GM23248 (cell line): Measurements from ENCODE around the gene PWWP2A. TPM values are rescaled to one million over a fixed set of nuclear protein-coding genes. Genes with fewer than 3 reads are reported as not detected.

ENCODE experiments used
- DNase-seq: peaks from one replicate; pipeline ENCODE4 v3.0.0-alpha.2; 2015
- H2AFZ ChIP-seq: fragments of 200-600 bp; sonication (generic); 2 replicates; pipeline ENCODE4 v1.6.1; 2016; ENCODE audit warnings: antibody characterized with exemption
- H3F3A ChIP-seq: fragments of 200-600 bp; sonication (generic); 2 replicates; pipeline ENCODE4 v1.6.1; 2016; ENCODE audit warnings: mild to moderate bottlenecking, antibody characterized with exemption, mixed run types; ENCODE audit not compliant: insufficient read depth
- H3K27ac ChIP-seq: fragments of 200-600 bp; sonication (generic); 2 replicates; pipeline ENCODE4 v1.5.1; 2016; ENCODE audit warnings: mild to moderate bottlenecking
- H3K27me3 ChIP-seq: fragments of 200-600 bp; sonication (generic); replicated peaks from 2 replicates; pipeline ENCODE4 v1.6.1; 2016; ENCODE audit warnings: mild to moderate bottlenecking; ENCODE audit not compliant: insufficient read depth
- H3K36me3 ChIP-seq: fragments of 200-600 bp; sonication (generic); 2 replicates; pipeline ENCODE4 v1.6.1; 2016; ENCODE audit warnings: low read depth, mild to moderate bottlenecking
- H3K4me1 ChIP-seq: fragments of 200-600 bp; sonication (generic); 2 replicates; pipeline ENCODE4 v1.6.1; 2016; ENCODE audit warnings: mild to moderate bottlenecking; ENCODE audit not compliant: insufficient read depth
- H3K4me2 ChIP-seq: fragments of 200-600 bp; sonication (generic); one replicate; pipeline ENCODE4 v1.6.1; 2016; ENCODE audit warnings: mild to moderate bottlenecking; ENCODE audit not compliant: unreplicated experiment
- H3K4me3 ChIP-seq: fragments of 200-600 bp; sonication (generic); 2 replicates; pipeline ENCODE4 v1.5.1; 2016; ENCODE audit warnings: mild to moderate bottlenecking
- H3K79me2 ChIP-seq: fragments of 200-600 bp; sonication (generic); 2 replicates; pipeline ENCODE4 v1.6.1; 2016; ENCODE audit warnings: mild to moderate bottlenecking; ENCODE audit not compliant: insufficient read depth
- H3K9ac ChIP-seq: fragments of 200-600 bp; sonication (generic); 2 replicates; pipeline ENCODE4 v1.6.1; 2016; ENCODE audit warnings: mild to moderate bottlenecking
- H3K9me2 ChIP-seq: fragments of 200-600 bp; sonication (generic); 2 replicates; pipeline ENCODE4 v1.6.1; 2016; ENCODE audit warnings: mixed run types, mild to moderate bottlenecking, moderate library complexity; ENCODE audit not compliant: insufficient read depth
- H3K9me3 ChIP-seq: fragments of 200-600 bp; sonication (generic); one replicate; pipeline ENCODE4 v1.6.1; 2017; ENCODE audit warnings: low read depth
- H4K20me1 ChIP-seq: fragments of 200-600 bp; sonication (generic); 2 replicates; pipeline ENCODE4 v1.6.0; 2016; ENCODE audit not compliant: insufficient read depth
- EZH2 ChIP-seq: fragments of 200-600 bp; sonication (generic); IDR thresholded peaks from 2 replicates; pipeline ENCODE4 v1.6.1; 2018; ENCODE audit warnings: antibody characterized with exemption, mild to moderate bottlenecking; ENCODE audit not compliant: insufficient read depth, poor library complexity, severe bottlenecking
- EZH2phosphoT487 ChIP-seq: fragments of 200-600 bp; sonication (generic); IDR thresholded peaks from 2 replicates; pipeline ENCODE4 v1.6.1; 2018; ENCODE audit warnings: antibody characterized with exemption, moderate library complexity, mild to moderate bottlenecking, low read depth; ENCODE audit not compliant: insufficient read depth
- WGBS, 2 experiments: methylation state at CpG; one replicate each; pipeline ENCODE4 v1.1.6; 2015 to 2017; ENCODE audit warnings: low lambda C conversion rate in 2 of 2, low coverage in 1 of 2; ENCODE audit errors: missing lambda C conversion rate in 2 of 2; 5-methylcytosine and 5-hydroxymethylcytosine counted together
- in situ Hi-C: fragments of 300-500 bp; cut with MboI; formaldehyde crosslinking; loops from 2 replicates; pipeline ENCODE4 v1.15.0; 2020
- polyA plus RNA-seq: library from polyadenylated mRNA; unstranded; fragments of >200 nt; fragmentation: Nextera tagmentation; extraction: Ambion mirVana; gene quantifications from 2 replicates; pipeline ENCODE4 v1.2.1, GENCODE V29; 2016
- total RNA-seq: library from RNA; depleted of rRNA; stranded (reverse); fragments of >200 nt; shearing (Covaris generic); gene quantifications from 2 replicates; pipeline ENCODE4 v1.2.3, GENCODE V29; 2014

Gene PWWP2A
- total and polyA plus RNA-seq, 2 experiments from 2014 or later = 7.8 to 13.2 TPM

DNA sequence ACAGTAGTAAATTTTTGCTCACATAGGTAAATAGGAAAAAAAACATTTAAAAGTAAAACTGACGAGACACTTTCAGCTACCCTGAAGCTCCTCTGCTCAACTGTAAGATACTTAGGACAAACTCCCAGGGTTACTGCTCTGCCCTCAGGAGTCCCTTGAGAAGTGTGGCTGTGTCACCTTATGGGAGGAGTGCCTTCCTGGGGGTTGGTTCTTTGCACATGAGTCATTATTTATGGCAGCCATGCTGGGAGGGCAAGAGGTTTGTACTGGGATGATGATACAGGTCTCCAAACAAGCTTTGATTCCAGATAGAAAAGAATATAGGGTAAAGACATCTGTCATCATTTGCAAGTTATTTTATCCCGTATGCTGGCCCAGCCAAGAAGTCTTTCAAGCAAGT lies 64.4 kb downstream of the PWWP2A start:
- no peak overlapping the region for H3K4me3 ChIP-seq
- H3K36me3 ChIP-seq = peaks cover 29% of the 10 kb centered on the region
- no peak overlapping the region for H3K4me2 ChIP-seq
- H3F3A ChIP-seq = 0 out of 2 replicates have a peak, but pooled peaks cover 6% of the 10 kb centered on the region
- in situ Hi-C loops = no loop called here
- H3K79me2 ChIP-seq = no peaks in the 10 kb centered on the region
- 96 to 100% methylated on average over 2 of the region's 2 CpGs for WGBS, 2 experiments
- H3K9me3 ChIP-seq = no peaks in the 10 kb centered on the region
- peak; percentile 67 for DNase-seq
- H3K4me1 ChIP-seq = peaks cover 15% of the 10 kb centered on the region
- no peak overlapping the region for H3K27ac ChIP-seq
- TF ChIP-seq EZH2phosphoT487 (no peak), EZH2 (no peak)
- no peaks in the 10 kb centered on the region for H3K9me2 ChIP-seq
- no peak overlapping the region for H3K9ac ChIP-seq
- H3K27me3 ChIP-seq = no peaks in the 10 kb centered on the region
- no peaks in the 10 kb centered on the region for H4K20me1 ChIP-seq
- no peak overlapping the region for H2AFZ ChIP-seq

- in situ Hi-C loops = no loop called here
- H3K79me2 ChIP-seq = no peaks in the 10 kb centered on the region
- H3F3A ChIP-seq = 0 out of 2 replicates have a peak, but pooled peaks cover 6% of the 10 kb centered on the region
- no peak overlapping the region for H3K4me2 ChIP-seq
- H3K27ac ChIP-seq = no peak overlapping the region
- DNase-seq = peak; percentile 27
- no peaks in the 10 kb centered on the region for H3K9me2 ChIP-seq
- no peaks in the 10 kb centered on the region for H3K9me3 ChIP-seq
- H3K9ac ChIP-seq = no peak overlapping the region
- H3K36me3 ChIP-seq = peaks cover 34% of the 10 kb centered on the region
- peaks cover 15% of the 10 kb centered on the region for H3K4me1 ChIP-seq
- 91 to 93% methylated on average over 1 of the region's 1 CpG for WGBS, 2 experiments
- no peaks in the 10 kb centered on the region for H4K20me1 ChIP-seq
- no peak overlapping the region for H3K4me3 ChIP-seq
- TF ChIP-seq EZH2 = no peak
- TF ChIP-seq EZH2phosphoT487 = no peak
- H2AFZ ChIP-seq = no peak overlapping the region
- no peaks in the 10 kb centered on the region for H3K27me3 ChIP-seq
Observed at GRCh38 chr5:160054047-160054446, 65.2 kb downstream of the PWWP2A start.

DNA sequence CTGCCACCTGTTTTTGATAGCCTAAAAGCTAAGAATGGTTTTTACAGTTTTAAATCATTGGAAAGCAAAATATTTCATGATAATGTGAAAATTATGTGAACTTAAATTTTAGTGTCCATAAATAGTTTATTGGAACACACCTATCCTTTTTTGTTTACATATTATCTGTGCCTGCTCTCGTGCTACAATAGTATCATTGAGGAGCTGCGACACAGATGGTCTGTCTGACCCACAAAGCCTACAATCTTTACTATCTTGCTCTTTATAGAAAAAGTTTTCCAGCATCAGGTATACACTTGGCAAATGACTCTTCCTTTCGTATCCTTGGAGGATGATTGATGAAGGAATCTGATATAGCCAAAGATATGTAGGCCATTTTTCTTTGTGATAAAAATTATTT lies 70.2 kb downstream of the PWWP2A start:
- Histone ChIP-seq H3K4me3 (no peak overlapping the region), H3K9me2 (no peaks in the 10 kb centered on the region), H3K36me3 (peaks cover 35% of the 10 kb centered on the region), H3K4me1 (peaks cover 19% of the 10 kb centered on the region), H3K79me2 (no peaks in the 10 kb centered on the region), H4K20me1 (no peaks in the 10 kb centered on the region), H3K9me3 (no peaks in the 10 kb centered on the region), H3K27ac (no peak overlapping the region), H3F3A (0 out of 2 replicates have a peak, but pooled peaks cover 6% of the 10 kb centered on the region), H3K4me2 (no peak overlapping the region), H2AFZ (no peak overlapping the region), H3K9ac (no peak overlapping the region), H3K27me3 (no peaks in the 10 kb centered on the region)
- WGBS, 2 experiments = 65 to 66% methylated on average over 3 of the region's 3 CpGs
- no peak for TF ChIP-seq EZH2phosphoT487
- no peak for TF ChIP-seq EZH2
- in situ Hi-C loops = no loop called here
- DNase-seq = no peak

GRCh38 chr5:160048131-160048530 lies 71.1 kb downstream of the PWWP2A start:
- H3K27ac ChIP-seq = no peak overlapping the region
- no peaks in the 10 kb centered on the region for H3K27me3 ChIP-seq
- H3K9ac ChIP-seq = no peak overlapping the region
- TF ChIP-seq EZH2phosphoT487 = no peak
- no peak for TF ChIP-seq EZH2
- in situ Hi-C loops = no loop called here
- H2AFZ ChIP-seq = no peak overlapping the region
- H3K79me2 ChIP-seq = no peaks in the 10 kb centered on the region
- no peaks in the 10 kb centered on the region for H3F3A ChIP-seq
- H3K9me3 ChIP-seq = no peaks in the 10 kb centered on the region
- H3K36me3 ChIP-seq = peaks cover 34% of the 10 kb centered on the region
- peaks cover 15% of the 10 kb centered on the region for H3K4me1 ChIP-seq
- WGBS, 2 experiments = 55 to 59% methylated on average over 9 of the region's 9 CpGs
- no peaks in the 10 kb centered on the region for H3K9me2 ChIP-seq
- no peak overlapping the region for H3K4me2 ChIP-seq
- no peaks in the 10 kb centered on the region for H4K20me1 ChIP-seq
- DNase-seq = no peak
- no peak overlapping the region for H3K4me3 ChIP-seq

DNA sequence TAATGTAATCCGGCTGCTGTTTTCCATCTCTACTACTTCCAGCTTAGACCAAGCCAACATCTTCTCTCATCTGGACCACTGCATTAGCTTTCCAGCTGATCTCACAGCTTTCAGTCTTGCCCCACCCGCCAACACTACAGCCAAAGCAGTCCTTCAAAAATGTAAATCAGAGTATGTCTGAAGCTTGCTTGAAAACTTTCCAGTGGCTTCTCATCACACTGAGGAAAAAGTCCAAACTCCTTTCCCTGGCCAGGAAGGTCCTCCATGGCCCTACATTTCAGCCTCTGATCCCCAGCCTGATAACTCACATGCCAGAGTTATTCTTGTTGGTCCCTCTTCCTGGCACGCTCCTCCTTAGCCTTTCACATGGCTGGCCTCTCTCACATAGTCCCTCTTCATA lies 71.8 kb downstream of the PWWP2A start:
- peaks cover 15% of the 10 kb centered on the region for H3K4me1 ChIP-seq
- no peaks in the 10 kb centered on the region for H3K79me2 ChIP-seq
- DNase-seq = no peak
- no peak overlapping the region for H3K4me3 ChIP-seq
- no peak overlapping the region for H3K4me2 ChIP-seq
- H3K27me3 ChIP-seq = no peaks in the 10 kb centered on the region
- in situ Hi-C loops = no loop called here
- 60 to 61% methylated on average over 3 of the region's 3 CpGs for WGBS, 2 experiments
- no peaks in the 10 kb centered on the region for H3F3A ChIP-seq
- H3K9me3 ChIP-seq = no peaks in the 10 kb centered on the region
- H2AFZ ChIP-seq = no peak overlapping the region
- no peaks in the 10 kb centered on the region for H3K9me2 ChIP-seq
- H4K20me1 ChIP-seq = no peaks in the 10 kb centered on the region
- no peak overlapping the region for H3K27ac ChIP-seq
- TF ChIP-seq EZH2 = no peak
- no peak for TF ChIP-seq EZH2phosphoT487
- H3K36me3 ChIP-seq = peaks cover 27% of the 10 kb centered on the region
- no peak overlapping the region for H3K9ac ChIP-seq
